NCI-H1436 treated with DMSO at 0.1 percent for 48 hours (cell line): ENCODE results near the gene RSPH10B.
"Not testable (repeated sequence)": the region's sequence is repeated elsewhere in the genome, so short reads cannot be mapped to it uniquely, and the experiment has no call there.

Experiments
- DNase-seq: peaks from one replicate; lab custom pipeline; 2025; lab: John Stamatoyannopoulos, UW

The RSPH10B gene

GRCh38 chr7:5926263-5926870 lies 44.1 kb downstream of the RSPH10B start:
- DNase-seq: not testable (repeated sequence)

- DNase-seq: not testable (repeated sequence)
Measured at GRCh38 chr7:5924630-5925029, 45.9 kb downstream of the RSPH10B start.

GRCh38 chr7:5924180-5924579 lies 46.3 kb downstream of the RSPH10B start:
- DNase-seq: not testable (repeated sequence)

- not testable (repeated sequence) for DNase-seq
Measured at GRCh38 chr7:5916529-5916928, 54.0 kb downstream of the RSPH10B start.

- not testable (repeated sequence) for DNase-seq
Measured at GRCh38 chr7:5908835-5909234, 61.7 kb downstream of the RSPH10B start.

- DNase-seq: not testable (repeated sequence)
Measured at GRCh38 chr7:5904726-5905125, 65.8 kb downstream of the RSPH10B start.

GRCh38 chr7:5903002-5903401 lies 67.5 kb downstream of the RSPH10B start:
- DNase-seq: not testable (repeated sequence)

- not testable (repeated sequence) for DNase-seq
Measured at GRCh38 chr7:5898480-5899224, 71.8 kb downstream of the RSPH10B start, which contains the start of gene CCZ1. Gene CCZ1, plus strand, starts transcription at chr7:5898733. Its CDS starts 67 bp downstream, at chr7:5898800.

- DNase-seq: peak; percentile 28
Measured at GRCh38 chr7:5897369-5897919, 73.0 kb downstream of the RSPH10B start.

- DNase-seq: no peak
Measured at GRCh38 chr7:5892498-5892897, 78.0 kb downstream of the RSPH10B start.

GRCh38 chr7:5890244-5890643 lies 80.2 kb downstream of the RSPH10B start:
- DNase-seq: not testable (repeated sequence)

GRCh38 chr7:5888021-5888420 lies 82.5 kb downstream of the RSPH10B start:
- not testable (repeated sequence) for DNase-seq

GRCh38 chr7:5884431-5884830 lies 86.1 kb downstream of the RSPH10B start:
- not testable (repeated sequence) for DNase-seq

GRCh38 chr7:5880106-5880505 lies 90.4 kb downstream of the RSPH10B start:
- DNase-seq: not testable (repeated sequence)

- not testable (repeated sequence) for DNase-seq
Measured at GRCh38 chr7:5879591-5879990, 90.9 kb downstream of the RSPH10B start.
